22Rv1 (cell line): Measurements from ENCODE around the gene NPFFR1.

Source experiments
- H3K27ac ChIP-seq: fragments of 450-650 bp; 2 replicates; pipeline ENCODE4 v1.5.1; 2017
- ZFX ChIP-seq: fragments of 450-650 bp; IDR thresholded peaks from 2 replicates; pipeline ENCODE4 v1.6.1; 2017; ENCODE audit warnings: antibody characterized with exemption, borderline replicate concordance
- TF ChIP-seq, protein P1 (sequence below): fragments of 450-650 bp; IDR thresholded peaks from 2 replicates; pipeline ENCODE4 v1.5.1; 2017; ENCODE audit warnings: mild to moderate bottlenecking

NPFFR1 gene

DNA sequence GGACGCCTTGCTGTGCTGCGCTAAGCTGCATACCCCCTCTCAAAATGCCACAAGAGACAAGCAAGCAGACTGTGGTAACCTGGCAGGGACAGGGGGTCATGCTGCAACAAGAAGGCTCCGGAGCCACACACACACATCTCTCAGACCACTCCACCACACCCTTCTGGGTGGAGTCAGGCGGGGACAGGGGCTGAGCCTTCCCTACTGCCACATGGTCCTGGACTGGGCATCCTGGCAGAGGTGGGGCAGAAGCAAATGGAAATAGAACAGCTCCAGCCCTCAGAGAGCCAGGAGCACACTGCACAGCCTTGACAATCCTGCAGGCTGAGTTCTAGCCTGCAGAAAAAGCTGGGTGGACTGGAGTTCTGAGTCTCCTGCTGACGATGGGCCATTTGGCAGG is 28.4 kb upstream of the NPFFR1 start:
- H3K27ac ChIP-seq: no peak overlapping the region
- TF ChIP-seq, protein P1, sequence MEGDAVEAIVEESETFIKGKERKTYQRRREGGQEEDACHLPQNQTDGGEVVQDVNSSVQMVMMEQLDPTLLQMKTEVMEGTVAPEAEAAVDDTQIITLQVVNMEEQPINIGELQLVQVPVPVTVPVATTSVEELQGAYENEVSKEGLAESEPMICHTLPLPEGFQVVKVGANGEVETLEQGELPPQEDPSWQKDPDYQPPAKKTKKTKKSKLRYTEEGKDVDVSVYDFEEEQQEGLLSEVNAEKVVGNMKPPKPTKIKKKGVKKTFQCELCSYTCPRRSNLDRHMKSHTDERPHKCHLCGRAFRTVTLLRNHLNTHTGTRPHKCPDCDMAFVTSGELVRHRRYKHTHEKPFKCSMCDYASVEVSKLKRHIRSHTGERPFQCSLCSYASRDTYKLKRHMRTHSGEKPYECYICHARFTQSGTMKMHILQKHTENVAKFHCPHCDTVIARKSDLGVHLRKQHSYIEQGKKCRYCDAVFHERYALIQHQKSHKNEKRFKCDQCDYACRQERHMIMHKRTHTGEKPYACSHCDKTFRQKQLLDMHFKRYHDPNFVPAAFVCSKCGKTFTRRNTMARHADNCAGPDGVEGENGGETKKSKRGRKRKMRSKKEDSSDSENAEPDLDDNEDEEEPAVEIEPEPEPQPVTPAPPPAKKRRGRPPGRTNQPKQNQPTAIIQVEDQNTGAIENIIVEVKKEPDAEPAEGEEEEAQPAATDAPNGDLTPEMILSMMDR: no peak
- TF ChIP-seq ZFX: no peak

DNA sequence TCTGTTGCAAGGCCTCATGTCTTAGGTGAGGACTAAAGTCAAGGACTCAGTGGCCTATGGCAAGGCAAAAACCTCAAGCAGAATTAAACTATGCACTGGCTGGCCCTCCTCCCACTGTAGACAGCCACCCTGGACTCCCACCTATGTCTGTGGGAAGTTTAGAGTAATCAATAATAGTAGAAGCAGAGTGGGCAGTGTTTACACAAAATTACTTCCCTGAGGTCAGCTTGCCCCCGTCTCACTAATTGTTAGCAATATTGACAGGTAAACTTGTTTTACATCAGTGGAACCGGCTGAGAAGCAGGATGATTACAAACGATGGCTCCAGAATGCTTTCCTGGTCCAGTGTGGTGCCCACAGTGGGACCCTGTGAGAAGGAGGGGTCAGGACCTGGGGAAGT is 27.9 kb upstream of the NPFFR1 start:
- TF ChIP-seq, protein P1: no peak
- TF ChIP-seq ZFX: no peak
- H3K27ac ChIP-seq: no peak overlapping the region

DNA sequence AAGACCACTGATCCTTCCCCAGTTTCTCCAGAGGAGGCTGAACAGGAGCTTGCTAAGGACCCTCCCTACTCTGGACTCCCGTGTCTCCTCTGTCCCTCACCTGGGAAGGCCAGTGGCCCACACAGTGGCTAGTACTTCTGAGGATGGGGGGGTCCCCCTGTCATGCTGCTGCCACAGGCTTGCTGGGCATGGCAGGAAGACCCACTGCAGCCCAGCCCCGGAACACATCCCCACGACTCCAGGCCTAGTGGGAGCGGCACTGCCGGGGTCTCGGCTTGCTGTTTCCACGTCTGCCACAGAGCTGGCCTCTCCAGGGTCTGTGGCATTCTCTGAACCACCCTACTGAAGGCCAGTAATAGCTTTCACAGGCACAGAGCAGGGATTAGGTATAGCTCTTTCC is 25.9 kb upstream of the NPFFR1 start:
- TF ChIP-seq, protein P1: no peak
- TF ChIP-seq ZFX: no peak
- no peak overlapping the region for H3K27ac ChIP-seq

DNA sequence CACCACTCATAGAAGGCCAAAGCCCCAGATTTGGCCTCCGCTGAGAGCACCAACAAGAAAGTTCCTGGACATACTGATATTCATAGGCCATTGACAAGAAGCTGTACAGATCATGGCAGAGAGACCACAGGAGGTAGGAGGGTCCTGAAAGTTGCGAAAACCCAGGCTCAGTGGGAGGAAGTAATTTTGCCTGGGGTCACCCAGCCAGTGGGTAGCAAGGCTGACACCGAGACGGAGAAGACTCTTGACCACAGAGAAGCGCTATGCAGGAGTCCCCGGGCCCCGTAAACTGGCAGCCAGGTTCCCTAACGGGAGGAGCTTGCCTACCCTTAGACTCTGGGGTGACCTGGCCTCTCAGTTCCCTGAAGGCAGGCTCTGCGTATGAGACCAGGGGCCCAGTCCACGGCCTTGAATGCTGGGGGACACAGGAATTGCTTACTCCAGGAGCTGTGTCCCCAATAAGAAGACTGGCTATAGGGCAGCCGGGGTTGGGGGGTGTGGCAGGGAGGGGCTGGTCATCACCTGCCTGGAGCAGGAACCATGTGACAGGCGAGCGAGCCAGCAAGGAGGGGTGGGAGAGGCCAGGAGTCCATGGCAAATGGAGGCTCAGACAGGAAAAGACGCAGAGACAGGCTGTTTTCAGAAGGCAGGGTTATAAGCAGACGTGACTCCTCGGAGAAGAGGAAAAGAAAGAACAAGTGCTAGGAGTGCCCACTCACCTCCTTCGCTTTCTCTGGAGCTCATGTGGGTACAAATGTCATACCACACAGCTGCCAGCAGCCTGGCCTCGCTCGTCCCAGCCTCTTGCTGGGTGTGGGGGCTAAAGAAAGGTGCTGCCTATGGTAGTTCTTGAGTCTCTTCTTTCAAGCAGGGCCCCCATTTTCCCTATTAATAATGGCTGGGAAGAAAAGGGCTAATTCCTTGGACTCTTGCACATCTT is 24.6 kb upstream of the NPFFR1 start:
- no peak overlapping the region for H3K27ac ChIP-seq
- TF ChIP-seq ZFX: no peak
- TF ChIP-seq, protein P1: no peak

DNA sequence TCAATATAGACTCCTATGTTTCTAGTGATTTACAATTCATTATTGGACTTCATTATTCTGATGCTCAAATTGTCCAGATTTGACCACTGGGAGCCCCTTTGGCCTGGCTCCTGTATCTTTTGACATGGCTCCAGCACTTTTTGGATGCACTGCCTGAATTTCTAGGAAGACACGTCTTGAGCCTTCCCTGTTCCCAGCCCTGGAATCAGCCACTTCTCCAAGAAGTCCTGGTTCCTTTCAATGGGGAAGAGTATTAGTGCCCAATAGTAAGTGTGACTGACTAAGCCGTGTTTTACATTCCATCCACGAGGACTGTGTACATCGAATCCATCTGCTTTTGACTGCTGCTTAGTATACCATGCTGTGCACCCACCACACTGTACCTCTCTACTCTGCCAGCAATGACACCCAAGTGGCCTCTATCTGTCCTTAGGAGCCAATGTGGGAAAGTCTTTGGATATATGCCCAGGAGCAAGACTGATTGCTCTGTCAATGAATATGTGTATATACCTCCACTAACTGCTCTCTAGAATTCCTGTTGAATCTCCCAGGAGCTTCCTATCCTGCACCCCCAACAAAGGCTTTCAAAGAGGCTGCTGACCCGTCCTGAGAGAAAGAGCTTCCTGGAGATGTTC is 23.2 kb upstream of the NPFFR1 start:
- TF ChIP-seq ZFX: no peak
- TF ChIP-seq, protein P1: no peak
- H3K27ac ChIP-seq: no peak overlapping the region

DNA sequence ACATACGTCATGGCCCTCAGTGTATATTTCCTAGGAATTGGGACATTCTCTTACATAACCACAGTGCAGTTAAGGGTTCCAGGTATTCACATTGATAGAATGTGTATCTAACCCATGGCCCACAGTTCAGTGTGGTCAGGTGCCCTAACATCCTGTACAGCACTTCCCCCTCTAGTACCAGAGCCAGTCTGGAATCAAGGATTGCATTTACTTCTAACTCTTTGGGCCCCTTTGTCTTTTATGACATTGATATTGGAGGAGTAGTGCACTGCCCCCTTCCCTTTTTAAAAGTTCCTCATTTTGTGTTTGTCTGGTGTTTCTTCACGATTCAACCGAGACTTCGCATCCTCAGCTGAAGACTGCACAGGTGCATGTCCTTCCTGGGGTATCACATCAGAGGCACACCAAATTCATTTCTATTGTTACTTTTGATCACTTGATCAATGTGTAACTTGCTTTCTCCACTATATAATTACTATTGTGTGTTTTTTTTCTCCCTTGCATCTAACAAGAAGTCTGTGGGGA is 22.4 kb upstream of the NPFFR1 start:
- TF ChIP-seq, protein P1: no peak
- no peak for TF ChIP-seq ZFX
- H3K27ac ChIP-seq: no peak overlapping the region

DNA sequence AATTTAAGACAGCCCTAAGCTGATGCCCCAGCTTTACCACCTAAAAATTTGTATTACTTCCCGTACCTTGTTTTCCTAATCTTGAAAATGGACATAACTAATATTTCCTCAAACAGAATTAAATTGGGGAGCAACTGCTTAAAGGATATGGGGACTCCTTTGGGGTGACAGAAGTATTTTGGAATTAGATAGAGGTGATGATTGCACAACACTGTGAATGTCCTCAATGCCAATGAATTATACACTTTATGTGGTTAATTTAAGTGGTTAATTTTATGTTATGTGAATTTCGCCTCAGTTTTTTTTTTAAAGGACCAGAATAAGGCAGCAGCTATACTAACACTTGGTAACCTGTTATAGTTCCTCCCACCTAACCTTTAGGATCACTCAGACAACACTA is 19.9 kb upstream of the NPFFR1 start:
- no peak overlapping the region for H3K27ac ChIP-seq
- TF ChIP-seq, protein P1: no peak
- no peak for TF ChIP-seq ZFX
